Suprapubic skin (tissue), 4 donors: ENCODE data around the gene ZBTB6. TPM values are rescaled to one million over a fixed set of nuclear protein-coding genes. Genes with fewer than 3 reads are reported as not detected.

Experiments used
- DNase-seq, 2 donors: peaks; one replicate each; pipeline ENCODE4 v3.0.0-alpha.2; 2019; ENCODE audit warnings: low spot score in 2 of 2
- H3K27ac ChIP-seq: fragments of 200-600 bp; sonication (generic); one replicate; pipeline ENCODE4 v1.5.1; 2019
- H3K27me3 ChIP-seq: fragments of 200-600 bp; sonication (generic); one replicate; pipeline ENCODE4 v1.5.1; 2019
- H3K36me3 ChIP-seq: fragments of 200-600 bp; sonication (generic); one replicate; pipeline ENCODE4 v1.5.1; 2019
- H3K4me1 ChIP-seq: fragments of 200-600 bp; sonication (generic); one replicate; pipeline ENCODE4 v1.5.1; 2019
- H3K4me3 ChIP-seq: fragments of 200-600 bp; sonication (generic); one replicate; pipeline ENCODE4 v1.5.1; 2019; ENCODE audit warnings: mild to moderate bottlenecking
- H3K9me3 ChIP-seq: fragments of 200-600 bp; sonication (generic); one replicate; pipeline ENCODE4 v1.5.1; 2019
- EP300 ChIP-seq: sonication (generic); formaldehyde crosslinking; IDR thresholded peaks from one replicate; pipeline ENCODE4 v1.6.1; 2017; ENCODE audit warnings: antibody characterized with exemption
- POLR2A ChIP-seq, 2 donors: fragments of 450-650 bp; IDR thresholded peaks; one replicate each; pipeline ENCODE4 v1.6.1; 2017; ENCODE audit warnings: antibody characterized with exemption in 2 of 2, mild to moderate bottlenecking in 2 of 2, moderate library complexity in 2 of 2
- POLR2AphosphoS5 ChIP-seq, 3 donors: sonication (generic); formaldehyde crosslinking; IDR thresholded peaks; one replicate each; pipeline ENCODE4 v1.6.1; 2017; ENCODE audit warnings: antibody characterized with exemption in 3 of 3
- WGBS: methylation state at CpG from one replicate; pipeline ENCODE4 v1.1.5; 2018; 5-methylcytosine and 5-hydroxymethylcytosine counted together
- total RNA-seq, 4 donors: library from RNA; depleted of rRNA; stranded (reverse); fragments of >200 nt; gene quantifications; one replicate each; pipeline ENCODE4 v1.1.0, GENCODE V29; 2016
- TF ChIP-seq, protein P1 (sequence below), 2 donors: fragments of 200-600 bp in 1 of 2; fragments of 450-650 bp in 1 of 2; sonication (generic) in 1 of 2; IDR thresholded peaks; one replicate each; pipeline ENCODE4 v1.5.1; 2016 to 2019; ENCODE audit warnings: antibody characterized with exemption in 2 of 2, mild to moderate bottlenecking in 1 of 2, moderate library complexity in 1 of 2

Gene ZBTB6
- total RNA-seq, 4 donors from 2014 or later = 3.9 to 8.7 (median 6.0) TPM

DNA sequence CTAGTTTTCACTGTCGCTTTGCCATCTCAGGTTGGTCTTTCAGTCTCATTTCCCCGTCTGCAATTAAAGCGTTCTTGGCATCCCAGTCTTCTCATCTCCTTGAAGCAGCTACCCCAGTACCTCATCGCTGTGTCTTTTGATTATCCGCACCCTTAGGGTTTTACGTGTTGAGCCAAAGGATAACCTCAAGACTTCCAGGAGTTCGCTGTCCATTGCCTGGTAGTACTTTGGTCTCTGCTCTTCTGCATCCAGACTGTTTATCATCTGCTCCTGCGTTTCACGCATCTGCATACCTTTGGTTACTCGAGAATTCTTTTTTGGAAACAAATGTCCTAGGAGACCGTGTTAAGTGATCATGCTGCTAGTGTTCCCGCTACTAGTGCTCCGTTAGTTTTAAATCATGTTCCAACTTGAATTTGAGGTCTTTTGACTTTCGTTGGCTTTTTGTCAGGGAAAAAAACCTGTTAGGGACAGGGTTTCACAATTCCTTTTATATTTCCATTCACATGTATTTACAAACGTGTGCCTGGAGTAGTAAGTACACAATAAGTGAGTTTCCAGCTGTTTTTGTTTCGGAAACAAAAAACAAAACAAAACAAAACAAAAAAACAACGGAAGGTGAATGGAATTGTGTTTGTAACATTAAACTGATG lies 28.6 kb upstream of the ZBTB6 start:
- Histone ChIP-seq H3K36me3 (no peaks in the 10 kb centered on the region), H3K27ac (peak overlapping the region; percentile 97), H3K27me3 (no peaks in the 10 kb centered on the region), H3K4me3 (peak overlapping the region; percentile 84), H3K4me1 (peaks cover 36% of the 10 kb centered on the region), H3K9me3 (no peaks in the 10 kb centered on the region)
- 6% methylated on average over 17 of the region's 17 CpGs for WGBS
- no peak for DNase-seq
- TF ChIP-seq EP300 (no peak), POLR2AphosphoS5 (IDR thresholded peaks at IDR 0.05) (no peak), POLR2A (IDR thresholded peaks at IDR 0.05) (no peak)
- TF ChIP-seq, protein P1, sequence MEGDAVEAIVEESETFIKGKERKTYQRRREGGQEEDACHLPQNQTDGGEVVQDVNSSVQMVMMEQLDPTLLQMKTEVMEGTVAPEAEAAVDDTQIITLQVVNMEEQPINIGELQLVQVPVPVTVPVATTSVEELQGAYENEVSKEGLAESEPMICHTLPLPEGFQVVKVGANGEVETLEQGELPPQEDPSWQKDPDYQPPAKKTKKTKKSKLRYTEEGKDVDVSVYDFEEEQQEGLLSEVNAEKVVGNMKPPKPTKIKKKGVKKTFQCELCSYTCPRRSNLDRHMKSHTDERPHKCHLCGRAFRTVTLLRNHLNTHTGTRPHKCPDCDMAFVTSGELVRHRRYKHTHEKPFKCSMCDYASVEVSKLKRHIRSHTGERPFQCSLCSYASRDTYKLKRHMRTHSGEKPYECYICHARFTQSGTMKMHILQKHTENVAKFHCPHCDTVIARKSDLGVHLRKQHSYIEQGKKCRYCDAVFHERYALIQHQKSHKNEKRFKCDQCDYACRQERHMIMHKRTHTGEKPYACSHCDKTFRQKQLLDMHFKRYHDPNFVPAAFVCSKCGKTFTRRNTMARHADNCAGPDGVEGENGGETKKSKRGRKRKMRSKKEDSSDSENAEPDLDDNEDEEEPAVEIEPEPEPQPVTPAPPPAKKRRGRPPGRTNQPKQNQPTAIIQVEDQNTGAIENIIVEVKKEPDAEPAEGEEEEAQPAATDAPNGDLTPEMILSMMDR (IDR thresholded peaks at IDR 0.05) = no peak

DNA sequence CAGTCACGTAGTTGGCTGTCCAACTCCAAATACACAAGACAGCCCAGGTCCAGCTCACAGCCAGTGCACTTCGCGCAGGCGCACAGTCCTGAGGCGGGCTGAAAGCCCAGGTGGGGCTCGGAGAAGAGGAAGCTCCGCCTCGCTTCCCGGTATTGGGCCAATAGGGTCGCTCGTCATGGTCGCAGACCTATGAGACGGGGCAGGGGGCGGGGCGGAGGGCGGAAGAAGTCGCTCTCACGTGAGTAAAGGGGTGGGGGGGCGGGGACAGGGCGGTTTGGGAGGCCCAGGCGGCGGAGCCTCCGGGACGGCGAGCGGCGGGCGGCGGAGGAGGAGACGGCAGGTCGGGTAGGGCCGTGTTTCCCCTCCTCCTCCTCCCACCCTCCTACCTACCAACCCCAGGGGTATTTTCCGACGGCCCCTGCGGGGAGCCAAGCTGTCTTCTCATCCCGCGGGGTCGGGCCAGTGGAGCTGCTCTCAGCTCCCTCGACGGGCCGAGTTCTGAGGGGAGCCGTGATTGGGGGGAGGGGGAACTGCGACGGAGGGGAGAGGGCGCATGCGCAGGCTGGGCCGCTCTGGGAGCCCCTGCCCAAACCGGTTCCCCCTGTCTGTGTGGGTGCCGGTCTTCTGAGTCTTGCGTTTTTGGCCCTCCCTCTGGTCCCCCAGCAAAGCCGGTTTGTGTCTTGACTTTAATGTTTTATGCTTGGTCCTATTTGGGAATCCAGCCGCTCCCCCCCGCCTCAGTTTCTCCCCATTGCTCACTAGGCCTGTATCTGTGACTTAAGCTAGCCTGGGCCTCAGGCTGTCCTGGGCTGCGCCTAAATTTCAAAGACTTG lies 27.8 kb upstream of the ZBTB6 start, which contains the start of gene RABGAP1:
TSS of gene RABGAP1 (plus strand) at position 272 of the 833 bp plus-strand sequence. CDS start 16,040 bp downstream, outside the sequence.
- Histone ChIP-seq H3K36me3 (peaks cover 5% of the 10 kb centered on the region), H3K4me1 (peaks cover 30% of the 10 kb centered on the region), H3K27ac (peak within 1 kb of the TSS; percentile 97), H3K9me3 (no peaks in the 10 kb centered on the region), H3K4me3 (peak within 1 kb of the TSS; percentile 84), H3K27me3 (no peaks in the 10 kb centered on the region)
- peak; percentile 100 for DNase-seq
- TF ChIP-seq, protein P1 (IDR thresholded peaks at IDR 0.05) = no peak
- TF ChIP-seq EP300 = no peak
- TF ChIP-seq POLR2AphosphoS5 (IDR thresholded peaks at IDR 0.05) = peak in 2 of 3 donors; percentile 66 to 82
- peak in 1 of 2 donors; percentile 78 for TF ChIP-seq POLR2A (IDR thresholded peaks at IDR 0.05)
- 1% methylated on average over 23 of the region's 54 CpGs for WGBS

DNA sequence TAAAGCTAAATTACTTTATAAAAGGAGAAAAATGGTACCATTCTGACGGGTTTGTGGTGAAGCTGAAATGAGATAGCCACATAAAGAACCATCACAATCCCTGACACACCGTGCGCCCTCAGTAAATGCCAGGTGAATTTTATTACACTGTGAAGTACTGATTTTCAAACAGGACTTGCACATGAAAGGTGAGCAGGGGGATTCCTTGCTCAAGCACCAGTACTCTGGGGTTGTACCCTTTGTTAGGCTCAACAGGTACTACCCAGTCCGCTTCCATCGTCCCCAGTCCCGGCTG lies 27.3 kb upstream of the ZBTB6 start:
- Histone ChIP-seq H3K27ac (peak overlapping the region; percentile 97), H3K9me3 (no peaks in the 10 kb centered on the region), H3K4me1 (peaks cover 27% of the 10 kb centered on the region), H3K4me3 (peak overlapping the region; percentile 84), H3K27me3 (no peaks in the 10 kb centered on the region), H3K36me3 (peaks cover 5% of the 10 kb centered on the region)
- DNase-seq = no peak
- TF ChIP-seq POLR2A (IDR thresholded peaks at IDR 0.05) = no peak
- no peak for TF ChIP-seq EP300
- TF ChIP-seq POLR2AphosphoS5 (IDR thresholded peaks at IDR 0.05) = no peak
- TF ChIP-seq, protein P1 (IDR thresholded peaks at IDR 0.05) = no peak
- WGBS = 26% methylated on average over 6 of the region's 6 CpGs

DNA sequence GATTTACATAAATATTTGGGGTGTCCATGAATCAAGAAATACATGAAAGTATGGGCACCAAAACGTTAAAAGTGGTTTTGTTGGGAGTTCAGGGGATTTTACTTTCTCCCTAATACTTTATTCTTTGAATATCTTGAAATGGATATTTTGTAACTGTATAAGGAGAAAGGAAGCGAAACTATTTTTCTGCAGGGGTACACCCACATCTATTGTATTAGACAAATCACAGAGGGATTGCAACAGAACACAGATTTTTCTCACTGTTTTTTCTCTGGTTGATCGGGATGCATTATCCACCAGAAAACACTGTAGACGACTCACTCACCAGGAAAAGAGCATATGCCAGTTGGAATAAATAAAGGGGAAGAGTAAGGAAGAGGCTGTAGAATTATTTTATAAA lies 26.5 kb upstream of the ZBTB6 start:
- H3K27ac ChIP-seq = no peak overlapping the region

More for the DNA sequence above, 26.5 kb upstream of the ZBTB6 start:
- Histone ChIP-seq H3K36me3 (peaks cover 5% of the 10 kb centered on the region), H3K4me1 (peaks cover 25% of the 10 kb centered on the region), H3K4me3 (no peak overlapping the region), H3K9me3 (no peaks in the 10 kb centered on the region), H3K27me3 (no peaks in the 10 kb centered on the region)
- TF ChIP-seq, protein P1 (IDR thresholded peaks at IDR 0.05) = no peak
- no peak for TF ChIP-seq EP300
- TF ChIP-seq POLR2A (IDR thresholded peaks at IDR 0.05) = no peak
- no peak for TF ChIP-seq POLR2AphosphoS5 (IDR thresholded peaks at IDR 0.05)
- no peak for DNase-seq
- 88% methylated on average over 4 of the region's 4 CpGs for WGBS
